Gastrocnemius medialis (tissue), 4 donors: ENCODE results near the gene CSTF3.

Source experiments
- CTCF ChIP-seq, 5 experiments: fragments of 450-650 bp in 3 of 5; fragments of 200-600 bp in 2 of 5; sonication (generic) in 2 of 5; IDR thresholded peaks in 4 of 5; conservative IDR thresholded peaks in 1 of 5; 1 replicate in 4 of 5; 2 replicates in 1 of 5; pipeline ENCODE4 v1.5.1; 2016 to 2019; ENCODE audit warnings: antibody characterized with exemption in 5 of 5, mild to moderate bottlenecking in 3 of 5, moderate library complexity in 3 of 5
- POLR2A ChIP-seq, 2 donors: fragments of 450-650 bp; IDR thresholded peaks; one replicate each; pipeline ENCODE4 v1.6.1; 2017; ENCODE audit warnings: antibody characterized with exemption in 2 of 2, mild to moderate bottlenecking in 2 of 2, moderate library complexity in 2 of 2

- TF ChIP-seq CTCF (IDR thresholded peaks at IDR 0.05 in 4 of 5, conservative IDR thresholded peaks at IDR 0.05 in 1 of 5) (no peak), POLR2A (IDR thresholded peaks at IDR 0.05) (no peak)
These were observed 35.7 kb downstream of the CSTF3 start for GRCh38 chr11:33125611-33126010.
